GM18526 (cell line): Measurements from ENCODE around the gene SGCA.

Experiments used
- POLR2A ChIP-seq: IDR thresholded peaks from 3 replicates; pipeline ENCODE4 v1.6.1; 2011; ENCODE audit not compliant: insufficient read length; ENCODE audit errors: extremely low read depth

SGCA gene

GRCh38 chr17:50165867-50166517 lies at the start of gene SGCA:
TSS of gene SGCA (plus strand) at chr17:50166005. CDS start at chr17:50166041, 36 bp downstream.
- no peak for TF ChIP-seq POLR2A

- no peak for TF ChIP-seq POLR2A
Observed at GRCh38 chr17:50117202-50118051, 48.4 kb upstream of the SGCA start.

GRCh38 chr17:50118076-50118827 lies 47.6 kb upstream of the SGCA start:
- TF ChIP-seq POLR2A, result no peak

GRCh38 chr17:50118828-50119218 lies 47.0 kb upstream of the SGCA start:
- no peak for TF ChIP-seq POLR2A

GRCh38 chr17:50120475-50121253 lies 45.1 kb upstream of the SGCA start:
- no peak for TF ChIP-seq POLR2A

GRCh38 chr17:50122945-50123344 lies 42.9 kb upstream of the SGCA start:
- no peak for TF ChIP-seq POLR2A

- no peak for TF ChIP-seq POLR2A
Observed at GRCh38 chr17:50123649-50124349, 42.0 kb upstream of the SGCA start.

- TF ChIP-seq POLR2A, result no peak
Observed at GRCh38 chr17:50125420-50125997, 40.3 kb upstream of the SGCA start.

GRCh38 chr17:50127697-50128361 lies 38.0 kb upstream of the SGCA start:
- no peak for TF ChIP-seq POLR2A

- no peak for TF ChIP-seq POLR2A
Observed at GRCh38 chr17:50128441-50129352, 37.1 kb upstream of the SGCA start.

- TF ChIP-seq POLR2A, result no peak
Observed at GRCh38 chr17:50129353-50129727, 36.5 kb upstream of the SGCA start.

GRCh38 chr17:50129728-50130558 lies 35.9 kb upstream of the SGCA start, which contains the start of gene SAMD14:
TSS of gene SAMD14 (minus strand) at chr17:50130160. CDS start at chr17:50124959, 5,201 bp downstream.
- TF ChIP-seq POLR2A, result no peak
